Lung (tissue), 12 donors: ENCODE results near the gene CELF5. TPM values are rescaled to one million over a fixed set of nuclear protein-coding genes. Genes with fewer than 3 reads are reported as not detected.

Experiments
- ATAC-seq: fragments of 200-7000 bp; cut with Tn5 transposase; one replicate; pipeline ENCODE4 v1.9.1; 2020; ENCODE audit warnings: moderate number of reproducible peaks; ENCODE audit not compliant: insufficient read depth, low FRiP score
- DNase-seq, 3 donors: peaks; one replicate each; pipeline ENCODE4 v3.0.0-alpha.2; 2013 to 2017
- H3K27ac ChIP-seq, 2 donors: one replicate each; pipeline ENCODE4 v1.5.1; 2013; ENCODE audit warnings: mild to moderate bottlenecking in 2 of 2, moderate library complexity in 2 of 2, control low read depth in 1 of 2, inconsistent platforms in 1 of 2, low read depth in 1 of 2, low read length in 1 of 2
- H3K27me3 ChIP-seq, 3 donors: one replicate each; pipeline ENCODE4 v1.5.1; 2013; ENCODE audit warnings: low read length in 2 of 3; ENCODE audit not compliant: control insufficient read depth in 3 of 3, insufficient read depth in 3 of 3
- H3K36me3 ChIP-seq, 4 donors: one replicate each; pipeline ENCODE4 v1.5.1; 2013; ENCODE audit warnings: low read length in 4 of 4, mild to moderate bottlenecking in 1 of 4, moderate library complexity in 1 of 4; ENCODE audit not compliant: control insufficient read depth in 4 of 4, insufficient read depth in 4 of 4
- H3K4me1 ChIP-seq, 5 donors: one replicate each; pipeline ENCODE4 v1.5.1; 2013; ENCODE audit warnings: low read length in 5 of 5, mild to moderate bottlenecking in 2 of 5, moderate library complexity in 1 of 5; ENCODE audit not compliant: control insufficient read depth in 5 of 5, insufficient read depth in 5 of 5
- H3K4me3 ChIP-seq: one replicate; pipeline ENCODE4 v1.5.1; 2013; ENCODE audit warnings: mild to moderate bottlenecking, control low read depth, moderate library complexity
- H3K9ac ChIP-seq, 2 donors: one replicate each; pipeline ENCODE4 v1.5.1; 2013; ENCODE audit warnings: low read length in 2 of 2, control low read depth in 1 of 2; ENCODE audit not compliant: insufficient read depth in 1 of 2
- H3K9me3 ChIP-seq, 4 donors: one replicate each; pipeline ENCODE4 v1.5.1; 2013; ENCODE audit warnings: low read length in 3 of 4, mild to moderate bottlenecking in 1 of 4, moderate library complexity in 1 of 4; ENCODE audit not compliant: control insufficient read depth in 4 of 4, insufficient read depth in 3 of 4
- CTCF ChIP-seq: IDR thresholded peaks from 2 replicates; pipeline ENCODE4 v1.5.1; 2012; ENCODE audit warnings: mild to moderate bottlenecking; ENCODE audit errors: control extremely low read depth, extremely low read depth
- WGBS, 2 donors: extraction: QIAGEN DNeasy Blood & Tissue Kit; methylation state at CpG; one replicate each; pipeline ENCODE4 v1.1.7; 2013; 5-methylcytosine and 5-hydroxymethylcytosine counted together
- polyA plus RNA-seq, 2 donors: library from polyadenylated mRNA; stranded (reverse); fragments of 200-250 nt; gene quantifications; one replicate each; pipeline ENCODE4 v1.2.1, GENCODE V29; 2013
- total RNA-seq, 2 donors: library from RNA; depleted of rRNA in 1 of 2; stranded (reverse); fragments of >200 nt in 1 of 2; gene quantifications; one replicate each; pipeline ENCODE4 v1.2.1, GENCODE V29; 2014 to 2021
- donor health status: control.
- donor health status: control.
- donor health status: Bipolar disorder and iron deficiency.
- donor health status: healthy.
- donor health status: DM: yes; HTN: yes; CAD: no.

CELF5 gene
- total and polyA plus RNA-seq, 4 donors = 0.08 to 0.14 (median 0.12) TPM; not detected in 1

GRCh38 chr19:3254520-3254919 lies 30.1 kb downstream of the CELF5 start:
- Histone ChIP-seq H3K4me3 (no peak overlapping the region), H3K9me3 (peaks cover 0 to 8% (median 0%) of the 10 kb centered on the region in 4 donors), H3K4me1 (no peaks in the 10 kb centered on the region), H3K27me3 (peaks cover 0 to 2% (median 0%) of the 10 kb centered on the region in 3 donors), H3K27ac (no peak overlapping the region), H3K9ac (no peak overlapping the region), H3K36me3 (no peaks in the 10 kb centered on the region)
- no peak for TF ChIP-seq CTCF
- DNase-seq (no peak), ATAC-seq (no peak)

- no peaks in the 10 kb centered on the region for H3K36me3 ChIP-seq
- H3K9me3 ChIP-seq = peaks cover 0 to 7% (median 0%) of the 10 kb centered on the region in 4 donors
- H3K4me1 ChIP-seq = no peaks in the 10 kb centered on the region
- H3K27me3 ChIP-seq = peaks cover 0 to 2% (median 0%) of the 10 kb centered on the region in 3 donors
- no peak for DNase-seq
- no peak for ATAC-seq
- WGBS, 2 donors = 85 to 86% methylated on average over 8 of the region's 8 CpGs
- no peak overlapping the region for H3K27ac ChIP-seq
- no peak overlapping the region for H3K9ac ChIP-seq
- TF ChIP-seq CTCF = no peak
- no peak overlapping the region for H3K4me3 ChIP-seq
These were observed 32.6 kb downstream of the CELF5 start for GRCh38 chr19:3257071-3257470.

- ATAC-seq (no peak), DNase-seq (no peak)
- Histone ChIP-seq H3K9me3 (no peaks in the 10 kb centered on the region), H3K4me3 (no peak overlapping the region), H3K36me3 (no peaks in the 10 kb centered on the region), H3K27me3 (no peaks in the 10 kb centered on the region), H3K9ac (no peak overlapping the region), H3K27ac (no peak overlapping the region), H3K4me1 (no peaks in the 10 kb centered on the region)
- 90 to 91% methylated on average over 7 of the region's 7 CpGs for WGBS, 2 donors
- no peak for TF ChIP-seq CTCF
These were observed 37.9 kb downstream of the CELF5 start for GRCh38 chr19:3262362-3262761.

- H3K27ac ChIP-seq = no peak overlapping the region
- H3K4me1 ChIP-seq = no peaks in the 10 kb centered on the region
- H3K4me3 ChIP-seq = no peak overlapping the region
- H3K9ac ChIP-seq = no peak overlapping the region
- TF ChIP-seq CTCF = no peak
- H3K9me3 ChIP-seq = no peaks in the 10 kb centered on the region
- 88 to 94% methylated on average over 9 of the region's 9 CpGs for WGBS, 2 donors
- no peaks in the 10 kb centered on the region for H3K36me3 ChIP-seq
- ATAC-seq = no peak
- no peak for DNase-seq
- peaks cover 0 to 3% (median 0%) of the 10 kb centered on the region in 3 donors for H3K27me3 ChIP-seq
These were observed 39.4 kb downstream of the CELF5 start for GRCh38 chr19:3263866-3264265.
